ENCODE data around the gene KDM8.

The KDM8 gene

DNA sequence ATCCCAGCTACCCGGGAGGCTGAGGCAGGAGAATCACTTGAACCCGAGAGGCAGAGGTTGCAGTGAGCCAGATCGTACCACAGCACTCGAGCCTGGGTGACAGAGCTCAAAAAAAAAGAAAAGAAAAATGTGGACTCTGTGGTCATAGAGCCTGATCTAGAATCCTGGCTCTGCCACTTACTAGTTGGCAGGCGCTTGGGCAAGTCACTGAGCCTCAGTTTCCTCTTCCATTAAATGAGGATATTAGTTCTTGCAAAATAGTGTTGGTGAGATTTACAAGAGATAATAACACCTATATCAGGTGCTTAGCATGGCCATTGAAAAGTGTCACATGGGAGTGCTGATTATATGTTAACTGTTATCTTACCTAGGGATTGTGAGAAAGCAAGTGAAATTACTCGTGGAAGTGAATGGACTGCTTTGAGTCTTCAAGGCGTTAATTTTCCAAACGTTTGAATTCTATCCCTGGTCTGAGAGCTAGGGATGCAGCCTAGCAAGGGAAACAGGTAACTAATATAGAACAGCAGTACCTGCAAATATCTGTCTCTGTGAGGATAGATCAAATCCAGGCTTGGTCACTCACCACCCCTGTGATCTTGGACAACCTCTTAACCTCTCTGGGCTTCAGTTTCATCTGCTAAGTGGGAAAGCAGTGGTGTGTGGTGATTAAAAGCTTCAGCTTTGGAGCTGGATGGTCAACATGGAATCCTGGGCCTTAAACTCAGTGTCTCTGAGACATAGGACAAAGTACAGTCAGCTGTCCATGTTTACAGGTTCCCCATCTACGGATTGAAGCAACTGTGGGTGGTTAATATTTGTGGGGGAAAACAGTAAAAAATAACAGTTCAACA, 66.2 kb downstream of the KDM8 start:
- H3K27ac ChIP-seq (ENCODE audit: low read depth, low read length) = no peak overlapping the region
- H3K36me3 ChIP-seq (ENCODE audit: low read length) = no peaks in the 10 kb centered on the region
- peaks cover 55% of the 10 kb centered on the region for H3F3A ChIP-seq (ENCODE audit: insufficient read depth)
- TF ChIP-seq EZH2phosphoT487 (conservative IDR thresholded peaks at IDR 0.05; ENCODE audit: low read length) = no peak
- TF ChIP-seq, protein P1, sequence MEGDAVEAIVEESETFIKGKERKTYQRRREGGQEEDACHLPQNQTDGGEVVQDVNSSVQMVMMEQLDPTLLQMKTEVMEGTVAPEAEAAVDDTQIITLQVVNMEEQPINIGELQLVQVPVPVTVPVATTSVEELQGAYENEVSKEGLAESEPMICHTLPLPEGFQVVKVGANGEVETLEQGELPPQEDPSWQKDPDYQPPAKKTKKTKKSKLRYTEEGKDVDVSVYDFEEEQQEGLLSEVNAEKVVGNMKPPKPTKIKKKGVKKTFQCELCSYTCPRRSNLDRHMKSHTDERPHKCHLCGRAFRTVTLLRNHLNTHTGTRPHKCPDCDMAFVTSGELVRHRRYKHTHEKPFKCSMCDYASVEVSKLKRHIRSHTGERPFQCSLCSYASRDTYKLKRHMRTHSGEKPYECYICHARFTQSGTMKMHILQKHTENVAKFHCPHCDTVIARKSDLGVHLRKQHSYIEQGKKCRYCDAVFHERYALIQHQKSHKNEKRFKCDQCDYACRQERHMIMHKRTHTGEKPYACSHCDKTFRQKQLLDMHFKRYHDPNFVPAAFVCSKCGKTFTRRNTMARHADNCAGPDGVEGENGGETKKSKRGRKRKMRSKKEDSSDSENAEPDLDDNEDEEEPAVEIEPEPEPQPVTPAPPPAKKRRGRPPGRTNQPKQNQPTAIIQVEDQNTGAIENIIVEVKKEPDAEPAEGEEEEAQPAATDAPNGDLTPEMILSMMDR (IDR thresholded peaks at IDR 0.05; ENCODE audit: insufficient read depth, low read length, poor library complexity, severe bottlenecking) = no peak
- peak overlapping the region; percentile 88 for H3K4me3 ChIP-seq (ENCODE audit: insufficient read depth, low read length, poor library complexity, severe bottlenecking)
- H3K79me2 ChIP-seq (ENCODE audit: insufficient read depth, low read length) = no peaks in the 10 kb centered on the region
- no peak overlapping the region for H2AFZ ChIP-seq (ENCODE audit: low read depth, low read length, severe bottlenecking)
- peak overlapping the region; percentile 76 for H3K9ac ChIP-seq (ENCODE audit: low read length)
- no peaks in the 10 kb centered on the region for H3K9me2 ChIP-seq (replicated peaks; ENCODE audit: insufficient read depth, low read length)
- H3K9me3 ChIP-seq (ENCODE audit: insufficient read depth, low read length) = no peaks in the 10 kb centered on the region
- H4K20me1 ChIP-seq (ENCODE audit: low read depth, low read length) = no peaks in the 10 kb centered on the region
- H3K27me3 ChIP-seq (ENCODE audit: low read length) = no peaks in the 10 kb centered on the region
- peak overlapping the region; percentile 56 for H3K4me2 ChIP-seq (ENCODE audit: low read depth, low read length, poor library complexity, severe bottlenecking)

DNA sequence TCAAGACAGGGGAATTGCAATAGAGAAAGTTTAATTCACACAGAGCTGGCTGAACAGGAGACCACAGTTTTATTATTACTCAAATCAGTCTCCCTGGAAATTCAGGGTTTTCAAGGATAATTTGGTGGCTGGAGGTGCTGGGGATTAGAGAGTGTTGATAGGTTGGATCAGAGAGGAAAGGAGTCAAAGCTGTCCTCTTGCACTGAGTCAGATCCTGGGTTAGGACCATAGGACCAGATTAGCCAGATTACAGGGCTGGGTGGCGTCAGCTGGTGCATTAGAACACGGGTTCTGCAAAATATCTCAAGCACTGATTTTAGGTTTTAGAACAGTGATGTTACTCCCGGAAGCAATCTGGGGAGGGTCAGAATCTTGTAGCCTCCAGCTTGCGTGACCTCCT, 67.0 kb downstream of the KDM8 start:
- H3K9me2 ChIP-seq (replicated peaks; ENCODE audit: insufficient read depth, low read length) = no peaks in the 10 kb centered on the region
- no peaks in the 10 kb centered on the region for H3K27me3 ChIP-seq (ENCODE audit: low read length)
- no peak overlapping the region for H3K4me3 ChIP-seq (ENCODE audit: insufficient read depth, low read length, poor library complexity, severe bottlenecking)
- H3F3A ChIP-seq (ENCODE audit: insufficient read depth) = peaks cover 59% of the 10 kb centered on the region
- no peaks in the 10 kb centered on the region for H3K36me3 ChIP-seq (ENCODE audit: low read length)
- H3K9ac ChIP-seq (ENCODE audit: low read length) = no peak overlapping the region
- TF ChIP-seq EZH2phosphoT487 (conservative IDR thresholded peaks at IDR 0.05; ENCODE audit: low read length) = no peak
- TF ChIP-seq, protein P1 (IDR thresholded peaks at IDR 0.05; ENCODE audit: insufficient read depth, low read length, poor library complexity, severe bottlenecking) = no peak
- no peaks in the 10 kb centered on the region for H3K9me3 ChIP-seq (ENCODE audit: insufficient read depth, low read length)
- no peak overlapping the region for H2AFZ ChIP-seq (ENCODE audit: low read depth, low read length, severe bottlenecking)
- H3K27ac ChIP-seq (ENCODE audit: low read depth, low read length) = no peak overlapping the region
- peak overlapping the region; percentile 17 for H3K4me2 ChIP-seq (ENCODE audit: low read depth, low read length, poor library complexity, severe bottlenecking)
- no peaks in the 10 kb centered on the region for H3K79me2 ChIP-seq (ENCODE audit: insufficient read depth, low read length)
- no peaks in the 10 kb centered on the region for H4K20me1 ChIP-seq (ENCODE audit: low read depth, low read length)
